ENCODE measurements around the gene IL17C. TPM values are rescaled to one million over a fixed set of nuclear protein-coding genes. Genes with fewer than 3 reads are reported as not detected.
A peak's percentile ranks its signal among the peaks of the same experiment; 100 is the strongest.

The IL17C gene
- total RNA-seq, 1 experiment from 2014 or later, result not detected

- no peak for DNase-seq (ENCODE audit: low read depth)
These were observed 10.6 kb upstream of the IL17C start for GRCh38 chr16:88627531-88628411.

GRCh38 chr16:88628512-88628974 lies 9.8 kb upstream of the IL17C start:
- DNase-seq (ENCODE audit: low read depth), result no peak

GRCh38 chr16:88629835-88630234 lies 8.5 kb upstream of the IL17C start:
- no peak for DNase-seq (ENCODE audit: low read depth)

- no peak for DNase-seq (ENCODE audit: low read depth)
These were observed 7.9 kb upstream of the IL17C start for GRCh38 chr16:88630433-88630832.

- DNase-seq (ENCODE audit: low read depth), result no peak
These were observed 7.4 kb upstream of the IL17C start for GRCh38 chr16:88630941-88631340.

GRCh38 chr16:88631384-88631783 lies 7.0 kb upstream of the IL17C start:
- DNase-seq (ENCODE audit: low read depth), result no peak

- no peak for DNase-seq (ENCODE audit: low read depth)
These were observed 6.3 kb upstream of the IL17C start for GRCh38 chr16:88631920-88632586.

GRCh38 chr16:88632587-88632930 lies 5.8 kb upstream of the IL17C start:
- DNase-seq (ENCODE audit: low read depth), result no peak

- DNase-seq (ENCODE audit: low read depth), result peak; percentile 22
These were observed 4.7 kb upstream of the IL17C start for GRCh38 chr16:88633684-88634140.

GRCh38 chr16:88634141-88634993 lies 4.0 kb upstream of the IL17C start:
- no peak for DNase-seq (ENCODE audit: low read depth)

GRCh38 chr16:88634994-88635670 lies 3.2 kb upstream of the IL17C start:
- DNase-seq (ENCODE audit: low read depth), result peak; percentile 24

GRCh38 chr16:88635671-88636319 lies 2.6 kb upstream of the IL17C start:
- no peak for DNase-seq (ENCODE audit: low read depth)

- no peak for DNase-seq (ENCODE audit: low read depth)
These were observed 1.7 kb upstream of the IL17C start for GRCh38 chr16:88636488-88637265.

- DNase-seq (ENCODE audit: low read depth), result no peak
These were observed 1.1 kb downstream of the IL17C start for GRCh38 chr16:88639231-88640038.

GRCh38 chr16:88640039-88640495 lies 1.7 kb downstream of the IL17C start:
- no peak for DNase-seq (ENCODE audit: low read depth)

GRCh38 chr16:88640498-88641247 lies 2.3 kb downstream of the IL17C start:
- no peak for DNase-seq (ENCODE audit: low read depth)

- DNase-seq (ENCODE audit: low read depth), result no peak
These were observed 4.7 kb downstream of the IL17C start for GRCh38 chr16:88642881-88643643.

- DNase-seq (ENCODE audit: low read depth), result no peak
These were observed 5.2 kb downstream of the IL17C start for GRCh38 chr16:88643644-88643932.

Measured in M059J (cell line).